Embryonic facial prominence (tissue), 1 donor: ENCODE data around the gene MRPS7.
"Not testable (repeated sequence)": the region's sequence is repeated elsewhere in the genome, so short reads cannot be mapped to it uniquely, and the experiment has no call there.

Experiments
- DNase-seq: peaks from one replicate; pipeline ENCODE4 v3.0.0-alpha.2; 2016; ENCODE audit errors: extremely low spot score

The MRPS7 gene

GRCh38 chr17:75271233-75271954 is 9.7 kb downstream of the MRPS7 start:
- DNase-seq, result no peak

- no peak for DNase-seq
Observed at GRCh38 chr17:75271955-75272847, 10.5 kb downstream of the MRPS7 start.

- DNase-seq, result no peak
Observed at GRCh38 chr17:75272848-75273184, 11.1 kb downstream of the MRPS7 start.

GRCh38 chr17:75273977-75274708 is 12.5 kb downstream of the MRPS7 start:
- no peak for DNase-seq

GRCh38 chr17:75277664-75278071 is 16.0 kb downstream of the MRPS7 start:
- no peak for DNase-seq

- not testable (repeated sequence) for DNase-seq
Observed at GRCh38 chr17:75280189-75280588, 18.5 kb downstream of the MRPS7 start.

- DNase-seq, result no peak
Observed at GRCh38 chr17:75285123-75285522, 23.4 kb downstream of the MRPS7 start.

- DNase-seq, result no peak
Observed at GRCh38 chr17:75287221-75287620, 25.5 kb downstream of the MRPS7 start.

GRCh38 chr17:75288359-75288758 is 26.7 kb downstream of the MRPS7 start:
- no peak for DNase-seq

GRCh38 chr17:75288770-75289114 is 27.1 kb downstream of the MRPS7 start:
- DNase-seq, result no peak

GRCh38 chr17:75289115-75289831 is 27.6 kb downstream of the MRPS7 start, which contains the start of gene SLC25A19:
Gene SLC25A19, minus strand, starts transcription at chr17:75289433. Its CDS starts 2,669 bp downstream, at chr17:75286764.
- peak; percentile 96 for DNase-seq

- DNase-seq, result peak; percentile 33
Observed at GRCh38 chr17:75289832-75290337, 28.2 kb downstream of the MRPS7 start.

- DNase-seq, result not testable (repeated sequence)
Observed at GRCh38 chr17:75292810-75293448, 31.2 kb downstream of the MRPS7 start.

- no peak for DNase-seq
Observed at GRCh38 chr17:75295201-75296158, 33.8 kb downstream of the MRPS7 start.

- DNase-seq, result no peak
Observed at GRCh38 chr17:75300280-75300679, 38.6 kb downstream of the MRPS7 start.

- no peak for DNase-seq
Observed at GRCh38 chr17:75301049-75301448, 39.4 kb downstream of the MRPS7 start.

- DNase-seq, result no peak
Observed at GRCh38 chr17:75301502-75302206, 40.0 kb downstream of the MRPS7 start.

- DNase-seq, result no peak
Observed at GRCh38 chr17:75307957-75308731, 46.5 kb downstream of the MRPS7 start.
